Vagina (tissue), 2 donors: ENCODE data around the gene GATA5. TPM values are rescaled to one million over a fixed set of nuclear protein-coding genes. Genes with fewer than 3 reads are reported as not detected.

Experiments
- DNase-seq, 2 donors: peaks; one replicate each; pipeline ENCODE4 v3.0.0-alpha.2; 2017; ENCODE audit errors: extremely low spot score in 2 of 2
- H3K27ac ChIP-seq: fragments of 200-600 bp; sonication (generic); one replicate; pipeline ENCODE4 v1.5.1; 2019
- H3K27me3 ChIP-seq: fragments of 200-600 bp; sonication (generic); one replicate; pipeline ENCODE4 v1.5.1; 2019
- H3K36me3 ChIP-seq, 2 donors: fragments of 200-600 bp; sonication (generic); one replicate each; pipeline ENCODE4 v1.5.1; 2017 to 2019
- H3K4me1 ChIP-seq: fragments of 200-600 bp; sonication (generic); one replicate; pipeline ENCODE4 v1.5.1; 2019
- H3K4me3 ChIP-seq, 2 donors: fragments of 200-600 bp; sonication (generic); 1 replicate in 1 of 2; 2 replicates in 1 of 2; pipeline ENCODE4 v1.5.1; 2016 to 2019
- H3K9me3 ChIP-seq: fragments of 200-600 bp; sonication (generic); one replicate; pipeline ENCODE4 v1.5.1; 2019
- POLR2A ChIP-seq, 2 donors: fragments of 450-650 bp; IDR thresholded peaks; one replicate each; pipeline ENCODE4 v1.6.1; 2017; ENCODE audit warnings: antibody characterized with exemption in 2 of 2, mild to moderate bottlenecking in 2 of 2, moderate library complexity in 2 of 2
- POLR2AphosphoS5 ChIP-seq, 2 donors: sonication (generic); formaldehyde crosslinking; IDR thresholded peaks; one replicate each; pipeline ENCODE4 v1.9.0; 2017; ENCODE audit warnings: antibody characterized with exemption in 2 of 2, mild to moderate bottlenecking in 2 of 2, low read depth in 1 of 2; ENCODE audit not compliant: insufficient read depth in 1 of 2
- intact Hi-C: fragments of 100-400 bp; cut with DNase I; formaldehyde crosslinking; loops from one replicate; pipeline ENCODE4 v1.15.1; 2023
- total RNA-seq: library from RNA; depleted of rRNA; stranded (reverse); fragments of >200 nt; gene quantifications from one replicate; pipeline ENCODE4 v1.2.3, GENCODE V29; 2016
- TF ChIP-seq, protein P1 (sequence below), 3 experiments: fragments of 450-650 bp in 2 of 3; fragments of 200-600 bp in 1 of 3; sonication (generic) in 1 of 3; IDR thresholded peaks; one replicate each; pipeline ENCODE4 v1.5.1; 2017 to 2019; ENCODE audit warnings: antibody characterized with exemption in 3 of 3, mild to moderate bottlenecking in 2 of 3, moderate library complexity in 2 of 3

GATA5 gene
- total RNA-seq, 1 donor from 2014 or later, result 7.9 TPM

DNA sequence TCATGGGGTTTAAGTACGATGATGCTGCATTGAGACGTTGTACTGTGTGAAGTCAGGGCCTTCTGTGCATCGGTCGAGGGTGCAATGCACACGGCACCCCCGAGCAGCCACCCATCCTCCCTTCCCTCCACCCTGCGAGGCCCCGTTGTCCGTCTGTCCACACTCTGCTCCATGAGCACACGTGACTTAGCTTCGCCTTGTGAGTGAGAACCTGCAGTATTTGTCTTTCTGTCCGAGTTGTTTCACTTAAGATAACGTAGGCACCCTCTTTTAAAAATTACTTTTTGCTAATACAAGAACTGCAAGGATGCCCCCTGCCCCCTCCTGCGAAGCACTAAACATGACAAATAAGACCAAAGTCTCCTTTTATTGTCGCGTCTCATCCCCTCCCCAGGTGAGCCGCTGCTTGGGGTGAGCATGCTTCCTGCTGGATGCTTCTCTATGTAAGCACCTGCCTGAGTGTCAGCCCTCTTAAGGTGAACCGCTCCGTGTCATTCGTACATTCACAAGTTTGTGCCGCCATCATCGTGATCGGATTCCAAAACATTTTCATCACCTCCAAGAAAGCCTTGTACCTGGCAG, 44.8 kb downstream of the GATA5 start:
- peaks cover 32% of the 10 kb centered on the region for H3K4me1 ChIP-seq
- intact Hi-C loops, result no loop called here
- no peaks in the 10 kb centered on the region for H3K9me3 ChIP-seq
- no peaks in the 10 kb centered on the region for H3K27me3 ChIP-seq
- no peak for DNase-seq
- H3K36me3 ChIP-seq, result no peaks in the 10 kb centered on the region
- TF ChIP-seq, protein P1, sequence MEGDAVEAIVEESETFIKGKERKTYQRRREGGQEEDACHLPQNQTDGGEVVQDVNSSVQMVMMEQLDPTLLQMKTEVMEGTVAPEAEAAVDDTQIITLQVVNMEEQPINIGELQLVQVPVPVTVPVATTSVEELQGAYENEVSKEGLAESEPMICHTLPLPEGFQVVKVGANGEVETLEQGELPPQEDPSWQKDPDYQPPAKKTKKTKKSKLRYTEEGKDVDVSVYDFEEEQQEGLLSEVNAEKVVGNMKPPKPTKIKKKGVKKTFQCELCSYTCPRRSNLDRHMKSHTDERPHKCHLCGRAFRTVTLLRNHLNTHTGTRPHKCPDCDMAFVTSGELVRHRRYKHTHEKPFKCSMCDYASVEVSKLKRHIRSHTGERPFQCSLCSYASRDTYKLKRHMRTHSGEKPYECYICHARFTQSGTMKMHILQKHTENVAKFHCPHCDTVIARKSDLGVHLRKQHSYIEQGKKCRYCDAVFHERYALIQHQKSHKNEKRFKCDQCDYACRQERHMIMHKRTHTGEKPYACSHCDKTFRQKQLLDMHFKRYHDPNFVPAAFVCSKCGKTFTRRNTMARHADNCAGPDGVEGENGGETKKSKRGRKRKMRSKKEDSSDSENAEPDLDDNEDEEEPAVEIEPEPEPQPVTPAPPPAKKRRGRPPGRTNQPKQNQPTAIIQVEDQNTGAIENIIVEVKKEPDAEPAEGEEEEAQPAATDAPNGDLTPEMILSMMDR (IDR thresholded peaks at IDR 0.05), result no peak
- TF ChIP-seq POLR2AphosphoS5 (IDR thresholded peaks at IDR 0.05; ENCODE audit: insufficient read depth in 1 of 2, low read depth in 1 of 2), result no peak
- TF ChIP-seq POLR2A (IDR thresholded peaks at IDR 0.05), result no peak
- no peak overlapping the region for H3K27ac ChIP-seq
- no peak overlapping the region for H3K4me3 ChIP-seq

DNA sequence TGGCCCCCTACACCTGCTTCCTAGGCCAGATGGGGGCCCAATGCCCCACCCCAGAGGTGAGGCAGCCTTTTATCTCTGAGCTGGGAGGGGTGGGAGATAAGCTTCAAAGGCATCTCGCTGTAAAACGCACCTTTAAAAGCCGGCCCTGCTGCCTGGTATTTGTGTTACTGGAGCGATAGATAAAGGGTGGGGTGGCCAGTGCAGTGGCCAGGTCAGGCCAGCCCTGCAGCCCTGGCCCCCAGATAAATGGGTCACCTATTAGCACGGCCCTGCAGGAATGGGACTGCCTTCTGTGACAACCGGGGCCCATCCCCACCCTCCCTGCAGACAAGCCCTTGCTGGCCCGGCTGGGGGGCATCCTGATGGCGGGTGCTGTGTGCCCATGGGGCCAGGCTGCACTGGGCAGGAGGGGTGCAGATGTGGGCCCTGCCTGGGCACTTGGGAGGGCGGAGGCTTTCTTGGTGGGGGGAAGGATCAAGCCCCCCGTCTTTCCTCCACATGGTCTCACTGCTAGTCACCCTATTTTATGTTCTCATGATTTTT, 45.4 kb downstream of the GATA5 start:
- Histone ChIP-seq H3K9me3 (no peaks in the 10 kb centered on the region), H3K27ac (no peak overlapping the region), H3K27me3 (no peaks in the 10 kb centered on the region), H3K4me1 (peaks cover 32% of the 10 kb centered on the region), H3K36me3 (no peaks in the 10 kb centered on the region), H3K4me3 (no peak overlapping the region)
- no peak for DNase-seq
- no peak for TF ChIP-seq POLR2AphosphoS5 (IDR thresholded peaks at IDR 0.05; ENCODE audit: insufficient read depth in 1 of 2, low read depth in 1 of 2)
- no peak for TF ChIP-seq POLR2A (IDR thresholded peaks at IDR 0.05)
- TF ChIP-seq, protein P1 (IDR thresholded peaks at IDR 0.05), result no peak
- intact Hi-C loops, result no loop called here

DNA sequence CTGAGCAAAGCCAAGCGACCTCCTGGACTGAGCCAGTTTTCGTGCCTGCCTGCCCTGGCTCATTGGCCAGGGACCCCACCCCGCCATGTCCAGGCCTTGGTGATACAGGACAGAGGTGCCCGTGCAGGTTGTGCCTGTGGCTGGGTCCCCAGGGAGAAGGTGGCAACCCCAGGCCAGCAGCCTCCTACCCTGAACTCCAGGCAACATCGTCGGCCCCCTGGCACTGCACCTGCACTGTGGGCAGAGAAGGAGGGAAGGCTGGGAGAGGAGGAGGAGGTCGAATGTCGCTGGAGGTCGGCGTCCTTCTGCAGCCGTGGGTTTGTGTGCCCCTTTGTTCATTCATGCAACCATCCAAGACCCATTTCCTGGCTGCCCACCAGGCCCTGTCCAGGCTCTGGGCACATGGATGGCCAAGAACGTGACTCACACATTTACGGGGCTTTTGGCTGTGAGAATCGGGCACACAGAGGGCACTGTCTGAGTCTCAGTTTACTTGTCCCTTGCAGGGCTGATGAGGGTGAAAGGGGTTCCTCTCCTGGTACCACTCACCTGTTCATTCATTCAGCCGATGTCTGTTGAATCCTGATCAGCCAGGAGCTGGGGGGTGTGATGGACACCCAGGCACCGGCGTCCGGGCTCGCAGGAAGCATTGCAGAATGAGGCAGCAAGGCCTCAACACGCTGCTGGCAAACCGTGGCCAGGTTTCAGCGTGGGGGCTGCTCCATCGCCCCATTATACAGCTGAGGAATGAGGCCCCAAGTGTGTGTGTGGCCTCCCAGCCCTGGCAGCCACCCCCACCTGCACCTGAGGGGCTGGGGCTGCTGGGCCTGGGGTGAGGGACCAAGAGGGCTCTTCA, 46.1 kb downstream of the GATA5 start:
- TF ChIP-seq POLR2AphosphoS5 (IDR thresholded peaks at IDR 0.05; ENCODE audit: insufficient read depth in 1 of 2, low read depth in 1 of 2), result no peak
- TF ChIP-seq, protein P1 (IDR thresholded peaks at IDR 0.05), result no peak
- no peak for TF ChIP-seq POLR2A (IDR thresholded peaks at IDR 0.05)
- intact Hi-C loops, result no loop called here
- DNase-seq, result no peak
- H3K4me1 ChIP-seq, result peaks cover 31% of the 10 kb centered on the region
- H3K9me3 ChIP-seq, result no peaks in the 10 kb centered on the region
- no peak overlapping the region for H3K4me3 ChIP-seq
- no peaks in the 10 kb centered on the region for H3K27me3 ChIP-seq
- H3K36me3 ChIP-seq, result no peaks in the 10 kb centered on the region
- no peak overlapping the region for H3K27ac ChIP-seq

DNA sequence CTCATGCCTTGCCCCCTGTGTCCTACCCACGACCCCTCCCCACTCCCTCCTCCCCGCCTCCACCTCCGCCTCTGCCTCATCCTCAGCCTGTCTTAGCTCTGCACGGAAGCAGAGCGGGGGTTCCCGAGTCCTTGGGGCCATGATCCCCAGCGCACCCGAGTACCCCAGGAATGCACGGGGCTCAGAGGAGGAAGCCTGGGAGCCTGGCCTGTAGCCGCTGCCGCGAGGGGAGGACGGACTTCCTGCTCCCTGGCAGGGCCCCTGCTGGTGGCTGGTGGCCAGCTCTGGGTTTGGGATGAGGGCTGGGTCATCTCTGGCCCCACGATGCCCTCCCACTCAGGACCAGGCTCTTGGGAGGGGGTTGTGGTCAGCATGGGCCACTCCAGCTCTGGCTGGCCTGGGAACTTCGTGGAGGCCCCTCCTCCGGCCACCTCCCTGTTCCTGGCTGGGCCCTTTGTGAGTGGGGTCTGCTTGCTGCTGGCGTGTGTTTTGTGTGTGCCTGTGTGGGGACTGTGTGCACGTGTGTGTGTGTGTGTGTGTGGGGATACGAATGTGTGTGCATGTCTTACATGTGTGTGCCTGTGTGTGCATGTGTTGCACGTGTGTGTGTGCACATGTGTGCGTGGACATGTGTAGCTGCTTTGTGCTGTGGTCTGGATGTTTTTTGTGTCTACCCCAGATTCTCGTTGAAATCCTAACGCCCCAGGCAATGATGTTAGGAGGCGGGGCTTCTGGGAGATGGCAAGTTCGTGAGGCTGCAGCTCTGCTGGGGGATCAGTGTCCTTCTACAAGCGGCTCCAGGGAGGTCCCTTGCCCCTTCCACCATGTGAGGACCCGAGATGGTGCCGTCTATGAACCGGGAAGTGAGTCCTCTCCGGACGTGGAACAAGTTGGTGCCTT, 47.1 kb downstream of the GATA5 start:
- DNase-seq, result no peak
- TF ChIP-seq, protein P1 (IDR thresholded peaks at IDR 0.05), result no peak
- TF ChIP-seq POLR2AphosphoS5 (IDR thresholded peaks at IDR 0.05; ENCODE audit: insufficient read depth in 1 of 2, low read depth in 1 of 2) (no peak), POLR2A (IDR thresholded peaks at IDR 0.05) (no peak)
- no peak overlapping the region for H3K27ac ChIP-seq
- no peaks in the 10 kb centered on the region for H3K27me3 ChIP-seq
- no peak overlapping the region for H3K4me3 ChIP-seq
- no peaks in the 10 kb centered on the region for H3K36me3 ChIP-seq
- intact Hi-C loops, result no loop called here
- H3K4me1 ChIP-seq, result peaks cover 21% of the 10 kb centered on the region
- no peaks in the 10 kb centered on the region for H3K9me3 ChIP-seq
